A549 (cell line): ENCODE data around the gene SH3RF3. TPM values are rescaled to one million over a fixed set of nuclear protein-coding genes. Genes with fewer than 3 reads are reported as not detected.

Source experiments
- ATAC-seq, 2 experiments: fragments of 200-7000 bp in 1 of 2; fragments of >200 bp in 1 of 2; cut with Nextera tagmentation in 1 of 2; cut with Tn5 transposase in 1 of 2; 3 replicates each; pipeline versions ENCODE4 v1.8.0 to v1.9.1; 2018 to 2020; ENCODE audit warnings: mild to moderate bottlenecking in 1 of 2, moderate library complexity in 1 of 2
- CTCF ChIA-PET: fragments of 300-600 bp; sonication (Branson Sonifier 250); formaldehyde crosslinking; extraction: SDS; loops from one replicate; lab custom pipeline; 2021; ENCODE audit warnings: antibody characterized with exemption, inconsistent platforms; lab: Yijun Ruan, JAX
- POLR2A ChIA-PET: fragments of 350-600 bp; formaldehyde crosslinking; extraction: SDS; loops from one replicate; lab custom pipeline; 2021; ENCODE audit warnings: antibody characterized with exemption, inconsistent platforms; lab: Yijun Ruan, JAX
- DNase-seq, 2 experiments: peaks; one replicate each; pipeline versions ENCODE4 v3.0.0 to v3.0.0-alpha.2; 2011 to 2016; ENCODE audit warnings: low read depth in 1 of 2, low spot score in 1 of 2
- FAIRE-seq: peaks from 2 replicates; lab custom pipeline; 2011; peaks lifted over from hg19 to GRCh38; lab: Jason Lieb, UNC
- H3K27ac ChIP-seq, 2 experiments: fragments of >200 bp; sonication (Bioruptor Twin); formaldehyde crosslinking; 3 replicates each; pipeline ENCODE4 v1.5.1; 2016 to 2017
- H3K4me1 ChIP-seq: fragments of >200 bp; sonication (Bioruptor Twin); formaldehyde crosslinking; 3 replicates; pipeline ENCODE4 v1.6.1; 2016
- H3K4me2 ChIP-seq: fragments of >200 bp; sonication (Bioruptor Twin); formaldehyde crosslinking; 3 replicates; pipeline ENCODE4 v1.6.1; 2016
- H3K4me3 ChIP-seq: fragments of >200 bp; sonication (Bioruptor Twin); formaldehyde crosslinking; 3 replicates; pipeline ENCODE4 v1.5.1; 2016
- H3K9me3 ChIP-seq: fragments of >200 bp; sonication (Bioruptor Twin); formaldehyde crosslinking; 3 replicates; pipeline ENCODE4 v1.6.1; 2016
- CBX2 ChIP-seq: fragments of 200-600 bp; sonication (generic); IDR thresholded peaks from 2 replicates; pipeline ENCODE4 v1.6.1; 2016; ENCODE audit warnings: low read depth, mild to moderate bottlenecking, borderline replicate concordance
- CHD2 ChIP-seq: fragments of 150-350 bp; IDR thresholded peaks from 2 replicates; pipeline ENCODE4 v1.6.1; 2014; ENCODE audit warnings: low read length; ENCODE audit not compliant: partially characterized antibody
- CTCF ChIP-seq: fragments of >200 bp; sonication (Bioruptor Twin); formaldehyde crosslinking; IDR thresholded peaks from 3 replicates; pipeline ENCODE4 v1.5.1; 2016
- EHMT2 ChIP-seq: fragments of 200-600 bp; sonication (generic); IDR thresholded peaks from 2 replicates; pipeline ENCODE4 v1.6.1; 2016; ENCODE audit warnings: antibody characterized with exemption, low read depth, mild to moderate bottlenecking, moderate library complexity
- FOSL2 ChIP-seq, 2 experiments: fragments of 450-650 bp in 1 of 2; fragments of >200 bp in 1 of 2; sonication (Bioruptor Twin) in 1 of 2; formaldehyde crosslinking; IDR thresholded peaks; 2 replicates each; pipeline versions ENCODE4 v1.5.0 to v1.6.1; 2016 to 2020; ENCODE audit warnings: mild to moderate bottlenecking in 1 of 2, moderate library complexity in 1 of 2
- GATA3 ChIP-seq: IDR thresholded peaks from 2 replicates; pipeline ENCODE4 v1.6.1; 2012; ENCODE audit warnings: borderline replicate concordance
- HDAC2 ChIP-seq: fragments of 200-600 bp; sonication (generic); IDR thresholded peaks from 2 replicates; pipeline ENCODE4 v1.6.1; 2016
- HEYL ChIP-seq: fragments of 250-450 bp; sonication (Bioruptor Pico); IDR thresholded peaks from 2 replicates; pipeline ENCODE4 v1.8.0; 2021; ENCODE audit warnings: mild to moderate bottlenecking, moderate library complexity
- HOXB5 ChIP-seq: fragments of 250-450 bp; sonication (Bioruptor Pico); IDR thresholded peaks from 2 replicates; pipeline ENCODE4 v1.5.0; 2020; ENCODE audit warnings: mild to moderate bottlenecking, moderate library complexity
- JUNB ChIP-seq: fragments of >200 bp; sonication (Bioruptor Twin); formaldehyde crosslinking; IDR thresholded peaks from 2 replicates; pipeline ENCODE4 v1.6.1; 2016
- KDM1A ChIP-seq: fragments of 200-600 bp; sonication (generic); IDR thresholded peaks from 2 replicates; pipeline ENCODE4 v1.6.1; 2016; ENCODE audit warnings: low read depth, mild to moderate bottlenecking
- MAFK ChIP-seq: fragments of 450-650 bp; IDR thresholded peaks from 2 replicates; pipeline ENCODE4 v1.6.1; 2014; ENCODE audit not compliant: partially characterized antibody
- NPAS2 ChIP-seq: fragments of 250-450 bp; sonication (Bioruptor Pico); IDR thresholded peaks from 2 replicates; pipeline ENCODE4 v1.8.0; 2022; ENCODE audit warnings: mild to moderate bottlenecking, moderate library complexity, borderline replicate concordance
- PHF8 ChIP-seq: fragments of 200-600 bp; sonication (generic); IDR thresholded peaks from 2 replicates; pipeline ENCODE4 v1.6.1; 2016; ENCODE audit warnings: low read depth, mild to moderate bottlenecking, antibody characterized with exemption, moderate library complexity, borderline replicate concordance
- POLR2A ChIP-seq: IDR thresholded peaks from 2 replicates; pipeline ENCODE4 v1.6.1; 2012; ENCODE audit warnings: mild to moderate bottlenecking, low read length
- POLR2AphosphoS2 ChIP-seq: conservative IDR thresholded peaks from 2 replicates; pipeline ENCODE4 v1.6.1; 2012; ENCODE audit warnings: low read length, improper control_type of control experiment, inconsistent platforms
- RNF2 ChIP-seq: fragments of 200-600 bp; sonication (generic); IDR thresholded peaks from 2 replicates; pipeline ENCODE4 v1.6.1; 2016; ENCODE audit warnings: low read depth, mild to moderate bottlenecking, antibody characterized with exemption, moderate library complexity, borderline replicate concordance
- SMC3 ChIP-seq: fragments of >200 bp; sonication (Bioruptor Twin); formaldehyde crosslinking; IDR thresholded peaks from 3 replicates; pipeline ENCODE4 v1.6.1; 2018; ENCODE audit warnings: inconsistent platforms
- SREBF2 ChIP-seq: fragments of 450-650 bp; IDR thresholded peaks from 2 replicates; pipeline ENCODE4 v1.6.1; 2014; ENCODE audit warnings: mild to moderate bottlenecking, moderate library complexity
- TFCP2L1 ChIP-seq: fragments of 250-450 bp; sonication (Bioruptor Pico); IDR thresholded peaks from 2 replicates; pipeline ENCODE4 v1.5.0; 2021; ENCODE audit warnings: mild to moderate bottlenecking
- TP53 ChIP-seq: fragments of 250-450 bp; sonication (Bioruptor Pico); IDR thresholded peaks from 2 replicates; pipeline ENCODE4 v1.5.0; 2021; ENCODE audit warnings: mild to moderate bottlenecking, moderate library complexity
- ZC3H11A ChIP-seq: fragments of 450-650 bp; IDR thresholded peaks from 2 replicates; pipeline ENCODE4 v1.6.1; 2014; ENCODE audit warnings: antibody characterized with exemption, mild to moderate bottlenecking
- ZSCAN20 ChIP-seq: fragments of 250-450 bp; sonication (Bioruptor Pico); IDR thresholded peaks from 2 replicates; pipeline ENCODE4 v1.8.0; 2022; ENCODE audit warnings: mild to moderate bottlenecking, moderate library complexity
- WGBS: methylation state at CpG from one replicate; pipeline ENCODE4 v1.1.6; 2017; ENCODE audit errors: missing lambda C conversion rate; 5-methylcytosine and 5-hydroxymethylcytosine counted together
- polyA plus RNA-seq, 4 experiments: library from polyadenylated mRNA; depleted of rRNA in 3 of 4; stranded (reverse); fragments of >200 nt; fragmentation: RNase III in 1 of 4; extraction: RNeasy Plus Mini Kit Qiagen cat#74134 plus additional on column Dnase treatment in 1 of 4; gene quantifications; 2 replicates in 3 of 4; 3 replicates in 1 of 4; pipeline ENCODE4 v1.2.3, GENCODE V29; 2011 to 2017
- TF ChIP-seq, protein P1 (sequence below): fragments of >200 bp; sonication (Bioruptor Twin); formaldehyde crosslinking; IDR thresholded peaks from 3 replicates; pipeline ENCODE4 v1.6.1; 2016

Gene SH3RF3
- polyA plus RNA-seq, 2 of the 4 experiments (the other 2 are of a cell fraction): 0.04 to 0.21 TPM

GRCh38 chr2:109440499-109441156 is 311.6 kb downstream of the SH3RF3 start:
- TF ChIP-seq TFCP2L1 (CRISPR knock-in tag): no peak
- no peak for TF ChIP-seq EHMT2
- TF ChIP-seq JUNB: no peak
- TF ChIP-seq PHF8: no peak
- TF ChIP-seq CBX2: no peak
- no peak for TF ChIP-seq ZSCAN20 (CRISPR knock-in tag)
- no peak for TF ChIP-seq CHD2
- TF ChIP-seq POLR2A: no peak
- TF ChIP-seq, protein P1, sequence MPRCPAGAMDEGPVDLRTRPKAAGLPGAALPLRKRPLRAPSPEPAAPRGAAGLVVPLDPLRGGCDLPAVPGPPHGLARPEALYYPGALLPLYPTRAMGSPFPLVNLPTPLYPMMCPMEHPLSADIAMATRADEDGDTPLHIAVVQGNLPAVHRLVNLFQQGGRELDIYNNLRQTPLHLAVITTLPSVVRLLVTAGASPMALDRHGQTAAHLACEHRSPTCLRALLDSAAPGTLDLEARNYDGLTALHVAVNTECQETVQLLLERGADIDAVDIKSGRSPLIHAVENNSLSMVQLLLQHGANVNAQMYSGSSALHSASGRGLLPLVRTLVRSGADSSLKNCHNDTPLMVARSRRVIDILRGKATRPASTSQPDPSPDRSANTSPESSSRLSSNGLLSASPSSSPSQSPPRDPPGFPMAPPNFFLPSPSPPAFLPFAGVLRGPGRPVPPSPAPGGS: no peak
- no peak for TF ChIP-seq GATA3
- TF ChIP-seq TP53 (CRISPR knock-in tag): no peak
- no peak for TF ChIP-seq POLR2AphosphoS2
- no peak for TF ChIP-seq FOSL2 (IDR thresholded peaks at IDR 0.05)
- no peak for TF ChIP-seq FOSL2 (CRISPR knock-in tag; IDR thresholded peaks at IDR 0.05)
- no peak for TF ChIP-seq SREBF2
- no peak for TF ChIP-seq HEYL (CRISPR knock-in tag)
- POLR2A ChIA-PET: no interaction called here

GRCh38 chr2:109442715-109443319 is 313.8 kb downstream of the SH3RF3 start:
- ATAC-seq (no peak), DNase-seq (no peak), FAIRE-seq (no peak)
- Histone ChIP-seq H3K4me1 (no peaks in the 10 kb centered on the region), H3K4me3 (no peak overlapping the region), H3K9me3 (peaks cover 45% of the 10 kb centered on the region), H3K27ac (no peak overlapping the region), H3K4me2 (no peak overlapping the region)
- 15% methylated on average over 2 of the region's 2 CpGs for WGBS
- CTCF ChIA-PET: no interaction called here
- TF ChIP-seq KDM1A (no peak), HDAC2 (no peak), MAFK (no peak), RNF2 (no peak), SMC3 (no peak), ZC3H11A (no peak), CTCF (no peak), HOXB5 (no peak), NPAS2 (CRISPR knock-in tag) (no peak)
- POLR2A ChIA-PET: no interaction called here

More at GRCh38 chr2:109440499-109441156, 311.6 kb downstream of the SH3RF3 start:
- Histone ChIP-seq H3K4me1 (no peaks in the 10 kb centered on the region), H3K9me3 (peaks cover 40% of the 10 kb centered on the region), H3K27ac (no peak overlapping the region), H3K4me3 (no peak overlapping the region), H3K4me2 (no peak overlapping the region)
- WGBS: 6% methylated on average over 4 of the region's 4 CpGs
- DNase-seq: no peak
- no peak for FAIRE-seq
- CTCF ChIA-PET: no interaction called here
- ATAC-seq: no peak
